ENCODE results near the gene BCR.
"Not testable (repeated sequence)": the region's sequence is repeated elsewhere in the genome, so short reads cannot be mapped to it uniquely, and the experiment has no call there.

The BCR gene

GRCh38 chr22:23341942-23342695, 161.8 kb downstream of the BCR start:
- not testable (repeated sequence) for FAIRE-seq

GRCh38 chr22:23351321-23351720, 171.0 kb downstream of the BCR start:
- no peak for FAIRE-seq

- FAIRE-seq = no peak
These were observed 172.7 kb downstream of the BCR start for GRCh38 chr22:23353004-23353403.

- no peak for FAIRE-seq
These were observed 173.4 kb downstream of the BCR start for GRCh38 chr22:23353696-23354095.

- no peak for FAIRE-seq
These were observed 175.8 kb downstream of the BCR start for GRCh38 chr22:23356094-23356493.

- FAIRE-seq = no peak
These were observed 176.7 kb downstream of the BCR start for GRCh38 chr22:23357053-23357452.

GRCh38 chr22:23359583-23360123, 179.3 kb downstream of the BCR start:
- no peak for FAIRE-seq

- FAIRE-seq = no peak
These were observed 181.4 kb downstream of the BCR start for GRCh38 chr22:23361676-23362075.

GRCh38 chr22:23363683-23364082, 183.4 kb downstream of the BCR start:
- no peak for FAIRE-seq

GRCh38 chr22:23364389-23364788, 184.1 kb downstream of the BCR start:
- FAIRE-seq = no peak

GRCh38 chr22:23365524-23365923, 185.2 kb downstream of the BCR start:
- FAIRE-seq = no peak

GRCh38 chr22:23365961-23366360, 185.7 kb downstream of the BCR start:
- no peak for FAIRE-seq

- not testable (repeated sequence) for FAIRE-seq
These were observed 186.9 kb downstream of the BCR start for GRCh38 chr22:23367196-23367595.

All from G401.6 (cell line).